Panc1 (cell line): Measurements from ENCODE around the gene OVCH1. TPM values are rescaled to one million over a fixed set of nuclear protein-coding genes. Genes with fewer than 3 reads are reported as not detected.

Experiments used
- ATAC-seq: fragments of 200-7000 bp; cut with Tn5 transposase; 2 replicates; pipeline ENCODE4 v1.9.1; 2020; ENCODE audit warnings: mild to moderate bottlenecking, moderate library complexity
- BruUV-seq: library from RNA; stranded (reverse); fragments of 400-500 nt; replicated peaks from 2 replicates; lab custom pipeline; 2021; lab: Mats Ljungman, UMichigan
- CTCF ChIA-PET: fragments of 300-600 bp; sonication (Branson Sonifier 250); formaldehyde crosslinking; loops from one replicate; lab custom pipeline; 2022; ENCODE audit warnings: antibody characterized with exemption; lab: Charles Lee
- POLR2A ChIA-PET: fragments of 300-600 bp; sonication (Branson Sonifier 250); formaldehyde crosslinking; loops from one replicate; lab custom pipeline; 2022; ENCODE audit warnings: antibody characterized with exemption; lab: Charles Lee
- DNase-seq: peaks from one replicate; pipeline ENCODE4 v3.0.0-alpha.2; 2010; ENCODE audit warnings: low read depth, low spot score
- H3K27ac ChIP-seq: 2 replicates; pipeline ENCODE4 v1.5.1; 2011; ENCODE audit warnings: mild to moderate bottlenecking, low read length, inconsistent platforms
- H3K27me3 ChIP-seq: fragments of 200-500 bp; sonication (Bioruptor generic); 2 replicates; pipeline ENCODE4 v1.6.0; 2014; ENCODE audit warnings: low read length, inconsistent platforms; ENCODE audit not compliant: control insufficient read depth, insufficient read depth
- H3K36me3 ChIP-seq: fragments of 200-500 bp; sonication (Bioruptor generic); 2 replicates; pipeline ENCODE4 v1.5.1; 2014; ENCODE audit warnings: inconsistent platforms, mild to moderate bottlenecking, low read length, moderate library complexity; ENCODE audit not compliant: control insufficient read depth, insufficient read depth
- H3K4me1 ChIP-seq: 2 replicates; pipeline ENCODE4 v1.5.1; 2011; ENCODE audit warnings: inconsistent platforms, mild to moderate bottlenecking, low read length, moderate library complexity; ENCODE audit not compliant: control insufficient read depth, insufficient read depth
- H3K4me3 ChIP-seq, 2 experiments: 2 replicates each; pipeline ENCODE4 v1.5.1; 2011 to 2012; ENCODE audit warnings: low read depth in 2 of 2, low read length in 2 of 2, mild to moderate bottlenecking in 2 of 2, inconsistent platforms in 1 of 2, moderate library complexity in 1 of 2
- H3K9me3 ChIP-seq: fragments of 200-500 bp; sonication (Bioruptor generic); 2 replicates; pipeline ENCODE4 v1.5.1; 2014; ENCODE audit warnings: low read depth, mild to moderate bottlenecking, inconsistent platforms, low read length, moderate library complexity; ENCODE audit not compliant: control insufficient read depth, insufficient read depth
- POLR2AphosphoS5 ChIP-seq: IDR thresholded peaks from 2 replicates; pipeline ENCODE4 v1.6.1; 2012; ENCODE audit warnings: mild to moderate bottlenecking, low read depth, low read length, moderate library complexity
- SIN3A ChIP-seq: IDR thresholded peaks from 2 replicates; pipeline ENCODE4 v1.6.1; 2012; ENCODE audit warnings: low read depth, mild to moderate bottlenecking, low read length, moderate library complexity, borderline replicate concordance; ENCODE audit not compliant: insufficient read depth
- TCF7L2 ChIP-seq: IDR thresholded peaks from 2 replicates; pipeline ENCODE4 v1.6.1; 2011; ENCODE audit warnings: mild to moderate bottlenecking, low read depth, low read length, inconsistent platforms
- in situ Hi-C: cut with HindIII; loops from 2 replicates; pipeline ENCODE4 v1.10.0; 2016; ENCODE audit warnings: low sequenced_read_pairs, low pct_unique_long_range_greater_than_20kb
- intact Hi-C: fragments of 100-400 bp; cut with micrococcal nuclease; formaldehyde crosslinking; loops from one replicate; pipeline ENCODE4 v1.10.0; 2022; ENCODE audit not compliant: unreplicated experiment
- total RNA-seq: library from RNA; stranded (reverse); gene quantifications from one replicate; pipeline ENCODE4 v1.2.1, GENCODE V29; 2021; ENCODE audit not compliant: unreplicated experiment
- TF ChIP-seq, protein P1 (sequence below): fragments of 450-650 bp; IDR thresholded peaks from 2 replicates; pipeline ENCODE4 v1.5.1; 2017; ENCODE audit warnings: mild to moderate bottlenecking
- TF ChIP-seq, protein P2 (sequence below), 2 experiments: IDR thresholded peaks; 2 replicates each; pipeline ENCODE4 v1.6.1; 2011 to 2012; ENCODE audit warnings: low read depth in 2 of 2, control low read depth in 1 of 2, low read length in 1 of 2, mild to moderate bottlenecking in 1 of 2, moderate library complexity in 1 of 2; ENCODE audit not compliant: insufficient read depth in 1 of 2

The OVCH1 gene
- total RNA-seq, 1 experiment from 2014 or later = not detected

DNA sequence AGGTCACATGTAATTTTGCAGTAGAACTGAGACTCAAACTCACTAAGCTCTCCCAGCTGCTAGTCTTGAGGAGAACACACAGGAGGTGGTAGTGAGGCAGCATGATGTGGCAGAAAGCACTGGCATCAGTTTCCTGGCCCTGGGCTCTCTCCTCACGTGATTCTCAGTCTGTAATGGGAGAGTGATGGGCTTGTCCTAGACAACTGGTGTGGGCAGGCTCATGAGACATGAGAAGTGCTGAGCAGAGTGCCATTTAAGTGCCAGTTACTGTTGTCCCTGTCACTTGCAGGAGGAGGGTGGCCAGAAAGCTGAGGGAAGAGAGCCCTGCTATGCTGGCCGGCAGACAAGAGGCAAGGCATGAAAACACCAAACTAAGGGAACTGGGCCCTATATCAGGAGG is 48.5 kb upstream of the OVCH1 start:
- Histone ChIP-seq H3K4me3 (no peak overlapping the region), H3K4me1 (no peaks in the 10 kb centered on the region), H3K27me3 (peaks cover 6% of the 10 kb centered on the region; the same call in 1 of the 2 replicates), H3K9me3 (no peaks in the 10 kb centered on the region), H3K36me3 (no peaks in the 10 kb centered on the region), H3K27ac (no peak overlapping the region)
- ATAC-seq (no peak), DNase-seq (no peak)
- TF ChIP-seq, protein P1, sequence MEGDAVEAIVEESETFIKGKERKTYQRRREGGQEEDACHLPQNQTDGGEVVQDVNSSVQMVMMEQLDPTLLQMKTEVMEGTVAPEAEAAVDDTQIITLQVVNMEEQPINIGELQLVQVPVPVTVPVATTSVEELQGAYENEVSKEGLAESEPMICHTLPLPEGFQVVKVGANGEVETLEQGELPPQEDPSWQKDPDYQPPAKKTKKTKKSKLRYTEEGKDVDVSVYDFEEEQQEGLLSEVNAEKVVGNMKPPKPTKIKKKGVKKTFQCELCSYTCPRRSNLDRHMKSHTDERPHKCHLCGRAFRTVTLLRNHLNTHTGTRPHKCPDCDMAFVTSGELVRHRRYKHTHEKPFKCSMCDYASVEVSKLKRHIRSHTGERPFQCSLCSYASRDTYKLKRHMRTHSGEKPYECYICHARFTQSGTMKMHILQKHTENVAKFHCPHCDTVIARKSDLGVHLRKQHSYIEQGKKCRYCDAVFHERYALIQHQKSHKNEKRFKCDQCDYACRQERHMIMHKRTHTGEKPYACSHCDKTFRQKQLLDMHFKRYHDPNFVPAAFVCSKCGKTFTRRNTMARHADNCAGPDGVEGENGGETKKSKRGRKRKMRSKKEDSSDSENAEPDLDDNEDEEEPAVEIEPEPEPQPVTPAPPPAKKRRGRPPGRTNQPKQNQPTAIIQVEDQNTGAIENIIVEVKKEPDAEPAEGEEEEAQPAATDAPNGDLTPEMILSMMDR = no peak
- TF ChIP-seq TCF7L2 (no peak), SIN3A (no peak), POLR2AphosphoS5 (no peak)
- TF ChIP-seq, protein P2, sequence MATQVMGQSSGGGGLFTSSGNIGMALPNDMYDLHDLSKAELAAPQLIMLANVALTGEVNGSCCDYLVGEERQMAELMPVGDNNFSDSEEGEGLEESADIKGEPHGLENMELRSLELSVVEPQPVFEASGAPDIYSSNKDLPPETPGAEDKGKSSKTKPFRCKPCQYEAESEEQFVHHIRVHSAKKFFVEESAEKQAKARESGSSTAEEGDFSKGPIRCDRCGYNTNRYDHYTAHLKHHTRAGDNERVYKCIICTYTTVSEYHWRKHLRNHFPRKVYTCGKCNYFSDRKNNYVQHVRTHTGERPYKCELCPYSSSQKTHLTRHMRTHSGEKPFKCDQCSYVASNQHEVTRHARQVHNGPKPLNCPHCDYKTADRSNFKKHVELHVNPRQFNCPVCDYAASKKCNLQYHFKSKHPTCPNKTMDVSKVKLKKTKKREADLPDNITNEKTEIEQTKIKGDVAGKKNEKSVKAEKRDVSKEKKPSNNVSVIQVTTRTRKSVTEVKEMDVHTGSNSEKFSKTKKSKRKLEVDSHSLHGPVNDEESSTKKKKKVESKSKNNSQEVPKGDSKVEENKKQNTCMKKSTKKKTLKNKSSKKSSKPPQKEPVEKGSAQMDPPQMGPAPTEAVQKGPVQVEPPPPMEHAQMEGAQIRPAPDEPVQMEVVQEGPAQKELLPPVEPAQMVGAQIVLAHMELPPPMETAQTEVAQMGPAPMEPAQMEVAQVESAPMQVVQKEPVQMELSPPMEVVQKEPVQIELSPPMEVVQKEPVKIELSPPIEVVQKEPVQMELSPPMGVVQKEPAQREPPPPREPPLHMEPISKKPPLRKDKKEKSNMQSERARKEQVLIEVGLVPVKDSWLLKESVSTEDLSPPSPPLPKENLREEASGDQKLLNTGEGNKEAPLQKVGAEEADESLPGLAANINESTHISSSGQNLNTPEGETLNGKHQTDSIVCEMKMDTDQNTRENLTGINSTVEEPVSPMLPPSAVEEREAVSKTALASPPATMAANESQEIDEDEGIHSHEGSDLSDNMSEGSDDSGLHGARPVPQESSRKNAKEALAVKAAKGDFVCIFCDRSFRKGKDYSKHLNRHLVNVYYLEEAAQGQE (IDR thresholded peaks at IDR 0.05; ENCODE audit: insufficient read depth in 1 of 2, low read depth in 2 of 2, low read length in 1 of 2) = no peak
- in situ Hi-C loops (no loop called here), intact Hi-C loops (loop anchor here (10.0 kb wide), 1 partner anchor 1259 kb away; no protein-coding TSS in a partner anchor)
- ChIA-PET POLR2A (no interaction called here), CTCF (interaction anchor here (0.6 kb wide), 1 partner anchor 687 kb away, joined by 3 read pairs; no protein-coding TSS in a partner anchor)
- BruUV-seq = no TSS peak

DNA sequence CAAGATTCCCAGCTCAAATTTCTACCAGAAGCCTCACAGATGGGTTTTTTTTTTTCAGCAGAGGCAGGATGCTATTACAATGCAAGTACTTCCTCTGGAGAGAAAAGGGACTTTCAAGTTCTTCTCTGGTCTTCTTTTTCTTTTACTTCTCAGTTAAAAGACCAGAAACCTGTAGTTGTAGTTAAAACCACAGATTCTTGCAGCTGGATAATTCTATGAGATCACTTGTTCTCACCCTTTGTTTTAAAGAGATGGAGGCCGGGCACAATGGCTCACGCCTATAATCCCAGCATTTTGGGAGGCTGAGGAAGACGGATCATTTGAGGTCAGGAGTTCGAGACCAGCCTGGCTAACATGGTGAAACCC is 47.6 kb upstream of the OVCH1 start:
- H3K27me3 ChIP-seq = peaks cover 6% of the 10 kb centered on the region; the same call in 1 of the 2 replicates
- no TSS peak for BruUV-seq
- CTCF ChIA-PET = no interaction called here
- H3K36me3 ChIP-seq = no peaks in the 10 kb centered on the region
- intact Hi-C loops (loop anchor here (10.0 kb wide), 1 partner anchor 1260 kb away; no protein-coding TSS in a partner anchor), in situ Hi-C loops (no loop called here)
- H3K9me3 ChIP-seq = no peaks in the 10 kb centered on the region
- POLR2A ChIA-PET = no interaction called here
- no peak overlapping the region for H3K27ac ChIP-seq
- H3K4me3 ChIP-seq = no peak overlapping the region
- no peak for TF ChIP-seq POLR2AphosphoS5
- TF ChIP-seq SIN3A = no peak
- TF ChIP-seq, protein P2 (IDR thresholded peaks at IDR 0.05; ENCODE audit: insufficient read depth in 1 of 2, low read depth in 2 of 2, low read length in 1 of 2) = no peak
- no peak for DNase-seq
- no peak for ATAC-seq
- no peaks in the 10 kb centered on the region for H3K4me1 ChIP-seq
